HepG2 (cell line): Measurements from ENCODE around the gene USP40. TPM values are rescaled to one million over a fixed set of nuclear protein-coding genes. Genes with fewer than 3 reads are reported as not detected.

Experiments
- BHLHE40 ChIP-seq: IDR thresholded peaks from 2 replicates; pipeline ENCODE4 v1.6.1; 2011; ENCODE audit warnings: low read length, improper control_type of control experiment
- CHCHD3 ChIP-seq: sonication (generic); formaldehyde crosslinking; IDR thresholded peaks from 2 replicates; pipeline ENCODE4 v1.8.0; 2022; ENCODE audit warnings: mild to moderate bottlenecking, missing genetic modification reagents, moderate library complexity
- DNMT3B ChIP-seq: conservative IDR thresholded peaks from 2 replicates; pipeline ENCODE4 v1.6.1; 2016; ENCODE audit warnings: missing biosample characterization, control low read depth
- FOXO1 ChIP-seq: sonication (generic); formaldehyde crosslinking; IDR thresholded peaks from 2 replicates; pipeline ENCODE4 v1.4.0; 2020; ENCODE audit warnings: missing genetic modification reagents
- KLF16 ChIP-seq, 2 experiments: sonication (generic) in 1 of 2; formaldehyde crosslinking in 1 of 2; IDR thresholded peaks; 2 replicates each; pipeline versions ENCODE4 v1.6.1 to v1.8.0; 2016 to 2023; ENCODE audit warnings: missing genetic modification reagents in 2 of 2, missing compliant biosample characterization in 1 of 2
- THAP9 ChIP-seq: sonication (generic); formaldehyde crosslinking; IDR thresholded peaks from 2 replicates; pipeline ENCODE4; 2020; ENCODE audit warnings: missing genetic modification reagents, mild to moderate bottlenecking, borderline replicate concordance
- ZBTB49 ChIP-seq: sonication (generic); formaldehyde crosslinking; IDR thresholded peaks from 2 replicates; pipeline ENCODE4 v1.4.0; 2020; ENCODE audit warnings: missing genetic modification reagents, borderline replicate concordance
- polyA plus RNA-seq, 8 experiments: library from polyadenylated mRNA; depleted of rRNA in 3 of 8; stranded (reverse) in 7 of 8; unstranded in 1 of 8; fragments of >200 nt; fragmentation: Illumina TruSeq in 4 of 8; extraction: Trizol in 4 of 8; gene quantifications; 2 replicates each; pipeline versions ENCODE4 v1.2.1 to v1.2.3, GENCODE V29; 2011 to 2016; ENCODE audit warnings: low read depth in 4 of 8, missing spikeins in 1 of 8, mixed read lengths in 1 of 8; ENCODE audit not compliant: insufficient read depth in 1 of 8
- total RNA-seq, 5 experiments: library from RNA; depleted of rRNA; stranded (reverse); fragments of >200 nt; fragmentation: Illumina TruSeq; extraction: Trizol; gene quantifications; 2 replicates each; pipeline ENCODE4 v1.2.3, GENCODE V29; 2016; ENCODE audit warnings: low read depth in 1 of 5
- TF ChIP-seq, protein P1 (sequence below): sonication (generic); formaldehyde crosslinking; IDR thresholded peaks from 2 replicates; pipeline ENCODE4 v1.5.1; 2020; ENCODE audit warnings: missing genetic modification reagents, mild to moderate bottlenecking, borderline replicate concordance

The USP40 gene
- total and polyA plus RNA-seq, 2 of the 13 experiments (the other 11 are each of a cell fraction or from before 2014, with no cell fraction given), result 41.0 to 46.3 TPM

DNA sequence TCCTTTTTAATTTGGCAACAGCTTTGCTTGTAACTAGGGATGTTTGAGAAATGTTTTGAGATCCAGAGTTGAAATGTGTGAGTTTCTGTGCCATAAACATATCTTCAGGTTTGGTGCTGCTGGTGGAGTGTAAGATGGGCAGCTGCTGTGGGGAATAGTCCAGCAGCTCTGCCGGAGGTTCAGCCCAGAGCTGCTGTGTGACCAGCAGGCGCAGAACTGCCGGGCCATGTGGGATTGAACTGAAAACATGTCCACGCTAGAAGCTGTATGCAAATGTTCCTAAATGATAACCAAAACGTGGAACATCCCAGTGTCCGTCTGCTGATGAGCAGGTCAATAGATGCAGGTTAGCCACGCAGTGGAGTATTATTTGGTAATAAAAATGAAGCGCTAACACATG, 112.7 kb downstream of the USP40 start (continued):
- TF ChIP-seq THAP9, result no peak
- no peak for TF ChIP-seq CHCHD3
- TF ChIP-seq DNMT3B, result no peak
- no peak for TF ChIP-seq KLF16 (CRISPR knock-in tag; IDR thresholded peaks at IDR 0.05)
- TF ChIP-seq BHLHE40, result no peak
- TF ChIP-seq FOXO1 (CRISPR knock-in tag), result no peak
- TF ChIP-seq ZBTB49 (CRISPR knock-in tag), result no peak
- TF ChIP-seq, protein P1, sequence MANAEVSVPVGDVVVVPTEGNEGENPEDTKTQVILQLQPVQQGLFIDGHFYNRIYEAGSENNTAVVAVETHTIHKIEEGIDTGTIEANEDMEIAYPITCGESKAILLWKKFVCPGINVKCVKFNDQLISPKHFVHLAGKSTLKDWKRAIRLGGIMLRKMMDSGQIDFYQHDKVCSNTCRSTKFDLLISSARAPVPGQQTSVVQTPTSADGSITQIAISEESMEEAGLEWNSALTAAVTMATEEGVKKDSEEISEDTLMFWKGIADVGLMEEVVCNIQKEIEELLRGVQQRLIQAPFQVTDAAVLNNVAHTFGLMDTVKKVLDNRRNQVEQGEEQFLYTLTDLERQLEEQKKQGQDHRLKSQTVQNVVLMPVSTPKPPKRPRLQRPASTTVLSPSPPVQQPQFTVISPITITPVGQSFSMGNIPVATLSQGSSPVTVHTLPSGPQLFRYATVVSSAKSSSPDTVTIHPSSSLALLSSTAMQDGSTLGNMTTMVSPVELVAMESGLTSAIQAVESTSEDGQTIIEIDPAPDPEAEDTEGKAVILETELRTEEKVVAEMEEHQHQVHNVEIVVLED (CRISPR knock-in tag), result no peak
